HepG2 (cell line): ENCODE data around the gene SPAG4. TPM values are rescaled to one million over a fixed set of nuclear protein-coding genes. Genes with fewer than 3 reads are reported as not detected.

Source experiments
- ATF1 ChIP-seq: IDR thresholded peaks from 2 replicates; pipeline ENCODE4 v1.6.1; 2016; ENCODE audit warnings: mild to moderate bottlenecking, control low read depth
- ATF7 ChIP-seq, 2 experiments: fragments of 450-650 bp in 1 of 2; sonication (generic) in 1 of 2; formaldehyde crosslinking in 1 of 2; IDR thresholded peaks; 2 replicates each; pipeline versions ENCODE4 v1.4.0 to v1.6.1; 2016 to 2020; ENCODE audit warnings: antibody characterized with exemption in 1 of 2, mild to moderate bottlenecking in 1 of 2, missing genetic modification reagents in 1 of 2
- ATF7-NPFF ChIP-seq: sonication (generic); formaldehyde crosslinking; IDR thresholded peaks from 2 replicates; pipeline ENCODE4 v1.8.1; 2023; ENCODE audit warnings: mild to moderate bottlenecking, low read depth, missing genetic modification reagents, moderate library complexity
- CEBPG ChIP-seq: IDR thresholded peaks from 2 replicates; pipeline ENCODE4 v1.6.1; 2016
- MYNN ChIP-seq: sonication (generic); formaldehyde crosslinking; IDR thresholded peaks from 2 replicates; pipeline ENCODE4 v1.4.0; 2020; ENCODE audit warnings: mild to moderate bottlenecking, low read depth, missing genetic modification reagents
- NKX3-1 ChIP-seq: sonication (generic); formaldehyde crosslinking; IDR thresholded peaks from 2 replicates; pipeline ENCODE4 v1.5.0; 2020; ENCODE audit warnings: missing genetic modification reagents
- NR2C2 ChIP-seq: sonication (generic); formaldehyde crosslinking; IDR thresholded peaks from 2 replicates; pipeline ENCODE4 v1.4.0; 2020; ENCODE audit warnings: missing genetic modification reagents, mild to moderate bottlenecking, moderate library complexity, borderline replicate concordance
- PITX1 ChIP-seq: sonication (generic); formaldehyde crosslinking; IDR thresholded peaks from 2 replicates; pipeline ENCODE4 v1.5.1; 2020; ENCODE audit warnings: mild to moderate bottlenecking, missing genetic modification reagents
- PPARG ChIP-seq: conservative IDR thresholded peaks from 2 replicates; pipeline ENCODE4 v1.6.1; 2016; ENCODE audit warnings: missing biosample characterization, missing genetic modification reagents
- REXO4 ChIP-seq: sonication (generic); formaldehyde crosslinking; IDR thresholded peaks from 2 replicates; pipeline ENCODE4 v1.8.0; 2022; ENCODE audit warnings: missing genetic modification reagents, mild to moderate bottlenecking, borderline replicate concordance
- RFX1 ChIP-seq: fragments of 450-650 bp; IDR thresholded peaks from 2 replicates; pipeline ENCODE4 v1.6.1; 2017
- RORA ChIP-seq: sonication (generic); formaldehyde crosslinking; IDR thresholded peaks from 2 replicates; pipeline ENCODE4 v1.5.0; 2020; ENCODE audit warnings: mild to moderate bottlenecking, missing genetic modification reagents, moderate library complexity
- SP140L ChIP-seq: sonication (generic); formaldehyde crosslinking; IDR thresholded peaks from 2 replicates; pipeline ENCODE4 v1.4.0; 2020; ENCODE audit warnings: missing genetic modification reagents, borderline replicate concordance
- TBX3 ChIP-seq: fragments of 450-650 bp; IDR thresholded peaks from 2 replicates; pipeline ENCODE4 v1.6.1; 2017; ENCODE audit warnings: antibody characterized with exemption, mild to moderate bottlenecking, inconsistent platforms, borderline replicate concordance
- TFDP2 ChIP-seq: sonication (generic); formaldehyde crosslinking; IDR thresholded peaks from 2 replicates; pipeline ENCODE4 v1.4.0; 2020; ENCODE audit warnings: missing genetic modification reagents
- ZBTB46 ChIP-seq: sonication (generic); formaldehyde crosslinking; IDR thresholded peaks from 2 replicates; pipeline ENCODE4 v1.4.0; 2020; ENCODE audit warnings: mild to moderate bottlenecking, missing genetic modification reagents, borderline replicate concordance
- ZNF121 ChIP-seq: sonication (generic); formaldehyde crosslinking; IDR thresholded peaks from 2 replicates; pipeline ENCODE4 v1.5.0; 2020; ENCODE audit warnings: mild to moderate bottlenecking, missing genetic modification reagents
- ZNF136 ChIP-seq: sonication (generic); formaldehyde crosslinking; IDR thresholded peaks from 2 replicates; pipeline ENCODE4 v1.8.1; 2022; ENCODE audit warnings: low read depth, mild to moderate bottlenecking, moderate library complexity, missing genetic modification reagents
- ZNF234 ChIP-seq: sonication (generic); formaldehyde crosslinking; conservative IDR thresholded peaks from 2 replicates; pipeline ENCODE4 v1.5.1; 2020; ENCODE audit warnings: mild to moderate bottlenecking, missing genetic modification reagents
- ZNF263 ChIP-seq: sonication (generic); formaldehyde crosslinking; IDR thresholded peaks from 2 replicates; pipeline ENCODE4 v1.4.0; 2020; ENCODE audit warnings: missing genetic modification reagents
- ZNF337 ChIP-seq: sonication (generic); formaldehyde crosslinking; IDR thresholded peaks from 2 replicates; pipeline ENCODE4 v1.5.1; 2020; ENCODE audit warnings: missing genetic modification reagents, low read depth, mild to moderate bottlenecking, borderline replicate concordance
- ZNF383 ChIP-seq: sonication (generic); formaldehyde crosslinking; IDR thresholded peaks from 2 replicates; pipeline ENCODE4 v1.4.0; 2020; ENCODE audit warnings: missing genetic modification reagents, mild to moderate bottlenecking, borderline replicate concordance
- ZNF605 ChIP-seq: sonication (generic); formaldehyde crosslinking; IDR thresholded peaks from 2 replicates; pipeline ENCODE4 v1.8.0; 2022; ENCODE audit warnings: mild to moderate bottlenecking, missing genetic modification reagents
- ZNF644 ChIP-seq: IDR thresholded peaks from 2 replicates; pipeline ENCODE4 v1.6.1; 2016; ENCODE audit warnings: low read depth
- ZNF660 ChIP-seq: sonication (generic); formaldehyde crosslinking; IDR thresholded peaks from 2 replicates; pipeline ENCODE4 v1.5.1; 2020; ENCODE audit warnings: mild to moderate bottlenecking, low read depth, missing genetic modification reagents, borderline replicate concordance
- ZNF672 ChIP-seq: sonication (generic); formaldehyde crosslinking; IDR thresholded peaks from 2 replicates; pipeline ENCODE4 v1.8.1; 2022; ENCODE audit warnings: missing genetic modification reagents
- polyA plus RNA-seq, 8 experiments: library from polyadenylated mRNA; depleted of rRNA in 3 of 8; stranded (reverse) in 7 of 8; unstranded in 1 of 8; fragments of >200 nt; fragmentation: Illumina TruSeq in 4 of 8; extraction: Trizol in 4 of 8; gene quantifications; 2 replicates each; pipeline versions ENCODE4 v1.2.1 to v1.2.3, GENCODE V29; 2011 to 2016; ENCODE audit warnings: low read depth in 4 of 8, missing spikeins in 1 of 8, mixed read lengths in 1 of 8; ENCODE audit not compliant: insufficient read depth in 1 of 8
- total RNA-seq, 5 experiments: library from RNA; depleted of rRNA; stranded (reverse); fragments of >200 nt; fragmentation: Illumina TruSeq; extraction: Trizol; gene quantifications; 2 replicates each; pipeline ENCODE4 v1.2.3, GENCODE V29; 2016; ENCODE audit warnings: low read depth in 1 of 5
- TF ChIP-seq, protein P1 (sequence below): sonication (generic); formaldehyde crosslinking; IDR thresholded peaks from 2 replicates; pipeline ENCODE4 v1.5.0; 2020; ENCODE audit warnings: missing genetic modification reagents

The SPAG4 gene
- total and polyA plus RNA-seq, 2 of the 13 experiments (the other 11 are each of a cell fraction or from before 2014, with no cell fraction given), result 5.8 to 137 TPM

DNA sequence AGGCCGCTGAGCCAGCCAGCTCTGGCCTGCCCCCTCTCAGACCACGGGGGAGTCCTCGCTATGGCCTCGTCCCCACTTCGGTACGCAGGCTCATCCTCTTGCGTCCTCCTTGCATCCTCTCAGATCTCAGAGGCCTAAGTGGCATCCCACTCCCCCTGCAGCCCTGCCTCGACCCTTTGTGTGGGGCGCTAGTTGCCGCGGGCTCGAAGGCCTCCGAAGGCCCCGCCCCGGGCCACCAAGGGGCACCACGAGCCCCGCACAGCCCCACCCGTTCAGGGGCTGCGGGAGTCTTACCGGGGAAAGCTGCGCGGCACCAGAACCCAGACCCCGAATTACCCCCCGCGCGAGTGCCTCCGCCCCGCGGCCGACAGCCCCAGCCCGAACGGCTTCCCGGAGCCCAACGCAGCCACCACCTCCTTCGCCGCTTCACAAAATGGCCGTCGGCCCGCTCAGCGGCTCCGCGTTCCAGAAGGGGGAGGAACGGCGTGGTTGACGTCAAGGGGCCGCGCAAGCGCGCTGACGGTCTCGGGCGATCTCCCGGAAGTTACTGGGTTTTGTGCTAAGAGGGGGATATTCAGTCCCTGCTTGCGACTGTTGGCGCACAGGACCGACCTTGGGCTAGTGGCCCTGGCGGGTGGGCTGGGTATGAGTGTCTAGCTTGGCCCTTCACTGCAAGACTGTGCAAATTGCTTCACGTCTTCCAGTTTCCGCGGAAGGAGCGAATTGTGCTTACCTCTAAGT is 49.0 kb downstream of the SPAG4 start, which contains the start of the genes CPNE1 and RBM12 (continued):
- TF ChIP-seq, protein P1, sequence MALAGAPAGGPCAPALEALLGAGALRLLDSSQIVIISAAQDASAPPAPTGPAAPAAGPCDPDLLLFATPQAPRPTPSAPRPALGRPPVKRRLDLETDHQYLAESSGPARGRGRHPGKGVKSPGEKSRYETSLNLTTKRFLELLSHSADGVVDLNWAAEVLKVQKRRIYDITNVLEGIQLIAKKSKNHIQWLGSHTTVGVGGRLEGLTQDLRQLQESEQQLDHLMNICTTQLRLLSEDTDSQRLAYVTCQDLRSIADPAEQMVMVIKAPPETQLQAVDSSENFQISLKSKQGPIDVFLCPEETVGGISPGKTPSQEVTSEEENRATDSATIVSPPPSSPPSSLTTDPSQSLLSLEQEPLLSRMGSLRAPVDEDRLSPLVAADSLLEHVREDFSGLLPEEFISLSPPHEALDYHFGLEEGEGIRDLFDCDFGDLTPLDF (CRISPR knock-in tag), result peak; percentile 80
- TF ChIP-seq ZNF136 (peak; percentile 76; the same call in 1 of the 2 replicates), PPARG (no peak), MYNN (peak; percentile 71; the same call in 1 of the 2 replicates), ZNF234 (CRISPR knock-in tag) (peak; percentile 99), NR2C2 (CRISPR knock-in tag) (peak; percentile 92), ZNF644 (CRISPR knock-in tag) (peak; percentile 63; the same call in 1 of the 2 replicates), REXO4 (CRISPR knock-in tag) (peak; percentile 96), TFDP2 (peak; percentile 93), ZNF605 (CRISPR knock-in tag) (peak; percentile 99), RFX1 (no peak), ATF7 (IDR thresholded peaks at IDR 0.05) (peak; percentile 37; the same call in 1 of the 2 replicates), ATF7 (CRISPR knock-in tag; IDR thresholded peaks at IDR 0.05) (peak; percentile 85), ZNF672 (CRISPR knock-in tag) (no peak; the same call in 1 of the 2 replicates), ZNF383 (CRISPR knock-in tag) (peak; percentile 99; the same call in 1 of the 2 replicates), ZNF121 (CRISPR knock-in tag) (peak; percentile 83; the same call in 1 of the 2 replicates), ZNF660 (CRISPR knock-in tag) (peak; percentile 97), CEBPG (CRISPR knock-in tag) (peak; percentile 55; the same call in 1 of the 2 replicates), PITX1 (CRISPR knock-in tag) (peak; percentile 73), ZBTB46 (CRISPR knock-in tag) (0 out of 2 replicates have a peak, but pooled peaks have one; percentile 89), RORA (no peak), ATF1 (CRISPR knock-in tag) (peak; percentile 90), ZNF263 (CRISPR knock-in tag) (peak; percentile 64), TBX3 (peak; percentile 55), SP140L (peak; percentile 93; the same call in 1 of the 2 replicates), ZNF337 (peak; percentile 67; the same call in 1 of the 2 replicates), ATF7-NPFF (CRISPR knock-in tag) (peak; percentile 98), NKX3-1 (CRISPR knock-in tag) (no peak; the same call in 1 of the 2 replicates)
